NCI-H345 treated with DMSO at 0.1 percent for 48 hours (cell line): ENCODE results near the gene CNKSR3.
A peak's percentile ranks its signal among the peaks of the same experiment; 100 is the strongest.
"Not testable (repeated sequence)": the region's sequence is repeated elsewhere in the genome, so short reads cannot be mapped to it uniquely, and the experiment has no call there.

Source experiments
- DNase-seq: peaks from one replicate; lab custom pipeline; 2025; ENCODE audit not compliant: unreplicated experiment; lab: John Stamatoyannopoulos, UW

Gene CNKSR3

DNA sequence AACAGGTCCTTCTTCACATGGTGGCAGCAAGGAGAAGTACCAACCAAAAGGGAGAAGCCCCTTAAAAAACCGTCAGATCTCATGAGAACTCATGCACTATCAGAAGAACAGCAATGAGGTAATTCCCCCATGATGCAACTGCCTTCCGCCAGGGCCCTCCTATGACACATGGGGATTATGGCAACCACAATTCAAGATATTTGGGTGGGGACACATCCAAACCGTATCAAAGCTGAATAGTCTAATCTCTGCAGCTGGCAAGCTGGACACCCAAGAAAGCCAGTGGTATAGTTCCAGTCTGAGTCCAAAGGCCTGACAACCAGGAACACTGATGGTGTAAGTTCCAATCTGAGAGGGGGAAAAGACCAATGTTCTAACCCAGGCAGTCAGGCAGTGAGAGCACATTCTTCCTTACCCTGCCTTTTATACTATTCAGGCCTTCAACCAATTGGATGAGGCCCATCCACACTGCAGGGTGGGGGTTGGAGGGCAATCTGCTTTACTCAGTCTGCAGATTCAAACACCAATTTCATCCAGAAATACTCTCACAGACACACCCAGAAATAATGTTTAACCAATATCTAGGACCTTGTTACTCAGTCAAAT is 17.9 kb upstream of the CNKSR3 start:
- DNase-seq = no peak

DNA sequence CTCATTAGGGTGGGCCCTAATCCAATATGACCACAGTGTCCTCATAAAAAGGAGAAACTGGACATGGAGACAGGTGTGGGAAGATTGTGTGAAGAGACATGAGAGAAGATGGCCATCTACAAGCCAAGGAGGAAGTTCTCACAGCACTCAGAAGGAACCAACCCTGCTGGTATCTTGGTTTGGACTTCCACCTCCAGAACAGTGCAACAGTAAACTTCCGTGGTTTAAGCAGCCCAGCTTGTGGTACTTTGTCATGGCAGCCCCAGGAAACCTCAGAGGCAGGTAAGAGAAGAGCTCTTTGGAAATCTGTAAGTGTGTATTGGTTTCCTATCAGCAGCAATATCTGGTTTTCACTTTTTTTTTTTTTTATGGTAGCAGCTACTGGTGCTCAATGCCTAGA is 16.5 kb upstream of the CNKSR3 start:
- no peak for DNase-seq

DNA sequence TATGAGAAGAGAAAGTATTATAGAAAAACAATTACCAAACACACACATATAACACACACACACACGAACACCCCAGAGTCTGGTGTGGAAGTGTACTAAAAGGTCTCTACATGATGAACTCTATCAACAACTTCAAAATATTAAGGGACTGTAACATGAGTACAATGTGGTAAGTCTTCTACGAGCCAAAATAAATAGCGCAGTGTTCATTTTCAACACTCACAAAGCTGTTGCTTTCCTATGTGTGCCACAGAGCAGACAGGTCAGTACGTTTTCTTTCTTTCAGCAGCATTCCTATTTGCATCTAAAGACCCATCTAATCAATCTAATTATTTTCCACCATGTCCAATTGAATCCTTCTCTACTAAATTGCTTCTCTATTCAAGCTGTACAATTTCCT is 12.1 kb upstream of the CNKSR3 start:
- DNase-seq = no peak

DNA sequence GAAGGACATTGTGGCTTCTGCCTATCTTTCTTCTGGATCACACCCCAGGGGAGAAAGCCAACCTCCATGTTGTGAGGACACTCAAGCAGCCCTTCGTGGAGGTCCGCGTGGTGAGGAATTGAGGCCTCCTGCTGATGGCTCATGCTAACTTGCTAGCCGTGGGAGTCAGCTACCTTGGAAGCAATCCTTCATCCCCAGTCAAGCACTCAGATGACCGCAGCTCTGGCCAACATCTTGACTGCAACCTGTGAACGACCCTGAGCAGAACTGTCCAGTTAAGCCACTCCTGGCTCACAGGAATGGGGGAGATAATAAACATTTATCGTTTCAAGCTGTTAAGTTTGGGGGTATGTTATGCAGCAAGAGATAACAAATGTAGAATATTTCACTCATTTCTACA is 10.9 kb upstream of the CNKSR3 start:
- no peak for DNase-seq

DNA sequence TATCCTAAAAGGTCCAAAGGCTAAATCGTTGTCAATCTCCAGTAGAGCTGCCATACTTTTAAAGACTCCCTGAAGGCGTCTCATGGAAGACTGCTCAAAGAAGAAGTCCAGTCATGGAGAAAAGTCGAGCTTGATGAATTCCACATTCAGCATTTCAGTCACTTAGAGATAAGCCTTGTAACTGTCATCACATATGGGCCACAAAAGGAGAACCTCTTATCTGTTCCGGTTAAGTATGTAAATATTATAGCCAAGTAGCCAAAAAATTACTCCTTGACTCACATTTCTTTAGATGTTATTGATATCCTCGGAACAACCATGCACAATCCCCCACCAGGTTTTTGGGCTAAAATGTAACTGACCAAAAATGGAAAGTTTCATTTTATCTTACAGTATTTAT is 9.8 kb upstream of the CNKSR3 start:
- no peak for DNase-seq

DNA sequence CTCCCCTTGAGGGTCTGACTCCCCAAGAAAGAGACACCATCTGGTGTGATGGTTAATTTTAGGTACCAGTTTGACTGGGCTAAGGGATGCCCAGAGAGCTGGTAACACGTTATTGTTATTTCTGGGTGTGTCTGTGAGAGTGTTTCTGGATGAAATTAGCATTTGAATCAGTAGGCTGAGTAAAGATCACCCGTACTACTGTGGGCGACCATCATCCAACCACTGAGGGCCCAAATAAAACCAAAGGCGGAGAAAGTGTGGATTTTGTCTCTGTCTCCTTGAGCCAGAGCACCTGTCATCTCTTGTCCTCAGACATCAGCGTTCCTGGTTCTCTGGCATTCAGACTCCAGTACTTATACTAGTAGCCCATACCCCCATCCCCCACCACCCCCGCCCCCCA is 7.9 kb upstream of the CNKSR3 start:
- DNase-seq = no peak

DNA sequence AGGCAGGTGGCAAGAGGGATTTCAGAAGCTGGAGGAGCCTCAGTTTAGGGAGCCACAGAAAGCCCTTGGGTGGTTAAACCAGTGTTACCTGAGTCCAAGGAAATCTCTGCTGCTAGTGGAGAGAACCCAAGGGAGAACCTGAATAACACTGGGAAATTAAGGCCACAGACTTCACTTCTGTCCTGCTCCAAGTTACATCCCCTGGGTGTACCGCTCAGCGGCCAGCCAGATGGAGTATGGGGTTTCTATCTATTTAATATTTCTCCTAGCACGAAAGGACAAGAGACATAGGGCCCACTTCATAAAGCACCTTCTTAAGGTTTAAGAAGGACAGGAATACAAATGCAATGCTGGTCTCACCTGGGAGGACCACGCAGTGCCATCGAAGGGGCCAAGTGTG is 5.8 kb upstream of the CNKSR3 start:
- no peak for DNase-seq

DNA sequence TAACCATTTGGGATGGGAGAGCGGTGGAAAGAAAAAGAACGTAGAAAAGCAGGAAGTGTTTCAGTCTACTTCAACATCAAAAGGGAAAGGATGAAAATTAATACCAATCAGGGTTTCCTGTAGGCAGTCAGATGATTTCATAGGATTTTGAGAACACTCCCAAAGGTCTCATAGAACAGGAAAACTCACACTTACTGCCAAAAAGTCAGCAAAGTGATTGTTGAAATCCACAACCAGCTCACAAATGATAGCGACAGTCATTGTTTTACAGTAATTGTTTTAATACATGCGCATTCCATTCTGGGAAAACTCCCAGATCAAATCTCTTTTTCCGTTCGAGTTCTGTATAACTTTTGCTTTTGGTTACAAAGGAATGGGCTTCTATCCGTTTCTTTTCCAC is 5.3 kb upstream of the CNKSR3 start:
- DNase-seq = no peak

DNA sequence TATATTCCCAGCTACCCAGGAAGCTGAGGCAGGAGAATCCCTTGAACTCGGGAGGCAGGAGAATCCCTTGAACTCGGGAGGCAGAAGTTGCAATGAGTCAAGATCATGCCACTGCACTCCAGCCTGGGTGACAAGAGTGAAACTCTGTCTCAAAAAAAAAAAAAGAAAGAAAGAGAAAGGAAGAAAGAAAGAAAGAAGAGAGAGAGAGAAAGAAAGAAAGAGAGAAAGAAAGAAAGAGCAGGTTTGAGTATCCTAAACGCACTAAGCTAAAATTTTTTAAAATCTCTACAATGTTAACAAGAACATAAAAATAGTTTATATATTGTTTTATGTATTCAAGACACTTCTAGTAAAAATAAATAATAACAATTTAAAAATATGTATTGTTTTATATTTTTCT is 4.6 kb upstream of the CNKSR3 start:
- DNase-seq = not testable (repeated sequence)

DNA sequence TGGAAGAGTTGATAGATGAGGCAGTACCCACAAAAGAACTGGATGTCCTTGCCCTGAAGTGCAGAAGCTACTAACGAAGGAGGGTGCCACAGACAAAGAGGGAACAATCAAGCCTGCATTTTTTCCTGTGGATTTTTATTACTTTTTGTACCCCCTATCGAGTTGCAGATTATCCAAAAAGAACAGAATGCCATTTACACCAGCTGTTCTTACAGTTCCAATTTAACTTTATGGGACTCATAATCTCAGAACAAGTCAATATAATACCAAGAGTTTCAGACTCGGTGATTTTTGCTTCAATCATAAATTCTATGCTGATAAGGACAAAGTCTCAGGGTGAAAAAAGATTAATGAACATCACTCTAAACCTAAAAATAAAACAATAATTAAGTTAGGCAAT is 4.0 kb upstream of the CNKSR3 start:
- no peak for DNase-seq

DNA sequence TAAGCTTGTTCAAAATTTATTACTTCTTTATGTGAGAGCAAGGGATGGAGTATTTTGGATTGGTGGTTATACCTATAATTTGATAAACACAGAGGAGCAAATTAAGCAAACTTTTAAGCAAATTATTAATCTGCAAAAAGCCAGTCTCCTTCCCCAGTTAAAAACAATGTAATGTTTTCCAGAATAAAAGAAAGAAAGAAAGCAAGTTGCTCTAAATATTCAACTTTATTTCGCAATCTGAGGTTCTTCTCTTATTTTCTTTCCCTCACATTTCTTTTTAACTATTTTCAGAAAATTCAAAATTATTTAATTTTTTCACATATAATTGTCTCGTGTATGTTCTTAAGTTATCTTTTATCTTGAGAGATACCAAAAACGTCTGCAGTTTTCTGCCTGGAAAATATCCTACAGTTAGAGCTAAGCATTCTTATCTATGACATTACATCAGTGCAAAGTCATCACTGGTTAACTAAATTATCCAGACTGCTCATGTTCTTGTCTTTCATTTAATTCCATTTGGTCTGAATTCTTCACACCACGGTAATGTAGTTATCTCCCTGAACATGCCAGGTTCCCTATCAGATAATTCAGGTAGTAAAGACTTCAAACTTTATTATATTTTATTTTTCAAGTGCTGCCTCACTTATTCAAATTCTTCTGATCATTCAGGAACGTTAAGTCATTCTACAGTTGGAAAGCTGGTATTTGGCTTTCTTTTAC is 3.3 kb upstream of the CNKSR3 start:
- no peak for DNase-seq

DNA sequence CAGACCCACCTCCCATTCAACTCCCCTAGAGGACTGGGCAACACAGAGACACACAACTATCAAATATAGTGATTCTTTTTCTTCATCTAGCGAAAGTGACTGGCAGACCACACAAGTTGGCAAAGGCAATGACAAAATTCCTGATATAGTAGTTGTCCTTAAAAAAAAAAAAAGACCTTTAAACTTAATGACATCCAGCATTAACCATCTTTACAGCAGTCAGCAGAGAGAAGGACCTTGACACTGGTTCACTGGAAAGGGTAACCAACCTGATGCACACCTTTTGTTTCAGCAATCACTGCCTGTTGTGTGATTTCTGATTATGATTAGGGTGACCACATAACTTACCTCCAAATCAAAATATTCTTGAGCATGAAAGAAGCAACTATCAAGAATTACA is 1.7 kb upstream of the CNKSR3 start:
- no peak for DNase-seq

DNA sequence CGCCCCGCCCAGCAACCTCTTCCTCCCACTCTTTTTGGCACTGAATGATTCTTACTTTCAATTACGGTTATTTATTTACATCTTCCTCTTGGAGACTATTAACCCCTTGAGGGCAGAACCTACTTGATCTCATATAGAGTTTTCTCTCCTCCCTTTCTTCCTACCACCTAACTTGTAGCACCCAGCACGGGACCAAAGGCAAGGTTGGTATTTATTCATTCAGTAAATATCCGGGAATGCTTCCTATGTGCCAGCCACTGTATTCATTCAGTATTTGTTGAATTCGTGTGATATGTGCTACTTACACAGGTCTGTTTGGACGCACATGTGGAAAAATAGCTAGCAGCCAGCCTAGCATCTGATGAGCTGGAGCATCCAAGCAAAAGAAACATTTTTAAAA is 1.3 kb upstream of the CNKSR3 start:
- DNase-seq = peak; percentile 27

DNA sequence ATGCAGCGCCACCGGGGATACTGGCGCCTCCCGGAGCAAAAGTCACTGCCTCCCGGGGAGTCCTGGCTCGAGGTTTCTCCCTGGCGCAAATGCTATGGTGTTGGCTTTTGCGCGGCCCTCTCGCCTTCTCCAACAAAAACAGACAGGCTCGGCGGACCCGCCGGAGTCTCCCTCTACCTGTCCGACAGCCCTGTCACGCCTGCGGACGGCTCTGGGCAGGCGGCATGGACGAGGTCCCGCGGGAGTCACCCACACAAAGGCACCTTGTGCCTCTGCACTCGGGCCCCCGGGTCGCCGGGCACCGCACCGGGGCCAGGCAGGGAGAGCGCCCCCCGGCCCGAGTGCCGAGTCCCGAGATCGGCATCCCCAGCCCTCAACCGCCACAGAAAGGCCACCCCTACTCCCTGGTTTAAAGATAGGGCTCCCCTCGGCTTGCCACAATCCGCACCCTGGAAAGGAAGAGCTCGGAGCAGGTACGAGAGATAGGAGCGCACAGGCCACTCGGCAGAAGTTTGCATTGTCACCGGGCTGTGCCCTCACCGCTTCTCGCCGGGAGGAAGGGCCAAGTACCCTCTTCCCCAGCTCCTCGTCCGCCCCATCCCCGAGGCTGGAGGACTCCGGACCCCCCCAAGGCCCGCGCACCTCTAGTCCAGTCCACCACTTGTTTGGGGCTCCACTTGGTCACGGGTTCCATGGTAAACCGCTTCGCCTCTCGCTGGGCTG is 903 bp downstream of the CNKSR3 start:
- no peak for DNase-seq

DNA sequence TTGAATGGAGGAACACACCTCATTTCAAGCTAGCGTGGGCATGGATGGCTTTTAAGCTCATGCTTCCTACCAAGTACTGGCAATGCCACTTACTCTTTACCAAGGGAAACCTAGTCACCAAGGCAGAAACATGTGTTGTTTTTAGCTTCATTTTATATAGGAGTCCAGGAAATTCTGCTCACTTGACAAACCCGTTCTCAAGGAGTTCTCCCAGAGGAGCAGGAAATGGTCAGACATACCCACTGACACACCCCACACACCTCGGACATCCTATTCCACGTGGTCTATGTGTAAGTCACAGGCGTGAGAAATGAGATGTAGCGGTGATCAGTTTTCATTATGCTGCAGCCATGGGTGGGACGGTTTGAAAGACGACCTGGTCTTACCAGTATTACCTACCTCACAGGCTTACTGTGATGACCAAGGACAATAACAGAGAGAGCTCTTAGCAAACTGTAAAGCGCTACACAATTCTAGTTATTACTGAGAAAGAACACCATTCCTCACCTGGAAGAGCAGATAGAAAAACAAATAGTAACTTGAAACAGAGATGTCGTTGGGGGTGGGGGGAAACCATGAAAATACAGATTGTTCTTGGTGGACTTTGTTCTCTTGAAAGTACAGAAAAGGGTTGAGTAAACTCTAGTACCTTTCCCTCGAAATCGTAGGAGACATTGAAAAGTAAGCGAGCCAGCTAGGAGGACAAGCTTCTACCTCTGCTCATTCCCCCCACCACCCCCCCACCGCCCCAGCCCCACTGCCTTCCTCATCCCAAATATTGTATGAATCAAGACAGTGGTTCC is 1.7 kb downstream of the CNKSR3 start:
- no peak for DNase-seq

DNA sequence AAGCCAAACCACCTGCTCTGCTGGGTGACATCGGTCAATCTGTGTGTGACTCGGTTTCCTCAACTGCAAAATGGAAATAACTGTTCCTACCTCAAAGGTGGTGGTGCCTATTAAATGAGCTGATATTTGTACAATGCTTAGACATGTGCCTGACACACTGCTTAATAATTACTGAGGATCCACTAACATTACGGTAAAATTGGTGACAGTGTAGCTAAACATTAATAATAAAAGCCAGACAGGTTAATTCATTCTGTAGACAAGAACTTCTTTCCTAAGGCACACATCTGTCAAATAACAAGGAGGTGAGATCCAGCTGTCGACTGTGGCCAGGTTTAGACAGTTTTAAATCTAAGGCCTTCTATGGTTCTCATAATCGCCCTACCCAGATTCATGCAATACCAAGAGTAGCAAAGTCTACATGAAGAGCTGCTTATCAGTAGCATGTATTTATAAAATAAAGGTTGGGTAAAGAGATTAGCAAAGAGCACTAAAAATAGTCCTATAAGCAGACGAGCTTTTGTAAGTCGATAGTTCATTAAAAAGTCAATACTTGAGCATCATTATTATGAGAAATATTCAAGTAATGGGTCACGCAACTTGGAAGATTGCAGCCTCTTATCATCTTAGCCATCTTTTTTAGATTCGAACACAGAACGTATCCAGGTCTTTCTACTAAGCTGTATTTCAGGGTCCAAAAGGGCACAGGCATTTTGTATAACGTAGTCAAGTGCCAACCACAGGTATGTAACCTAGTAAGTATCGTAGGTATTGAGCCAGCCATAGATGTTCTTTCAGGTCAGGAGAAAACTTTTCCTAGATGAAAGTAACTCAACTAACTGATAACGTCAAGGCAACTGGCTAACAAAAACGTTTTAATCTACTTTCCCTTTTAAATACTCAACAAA is 3.2 kb downstream of the CNKSR3 start:
- DNase-seq = no peak

DNA sequence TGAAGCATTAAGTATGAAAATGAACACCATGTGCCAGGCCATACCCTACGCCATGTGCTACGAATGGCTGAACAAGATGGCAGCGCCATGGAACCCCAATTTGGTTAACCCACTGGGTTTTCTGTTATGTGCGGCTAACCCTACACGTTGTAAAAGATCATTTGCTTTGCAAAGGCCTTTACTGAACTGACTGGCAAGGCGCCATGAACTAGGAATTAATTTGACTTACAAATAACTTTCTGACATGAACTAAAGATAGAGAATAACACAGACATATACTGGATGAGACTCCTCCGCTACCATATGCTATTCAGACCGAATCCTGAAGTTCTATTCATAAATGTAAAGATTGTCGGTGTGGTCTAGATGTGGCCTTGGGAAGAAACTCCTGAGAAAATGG is 3.9 kb downstream of the CNKSR3 start:
- DNase-seq = no peak

DNA sequence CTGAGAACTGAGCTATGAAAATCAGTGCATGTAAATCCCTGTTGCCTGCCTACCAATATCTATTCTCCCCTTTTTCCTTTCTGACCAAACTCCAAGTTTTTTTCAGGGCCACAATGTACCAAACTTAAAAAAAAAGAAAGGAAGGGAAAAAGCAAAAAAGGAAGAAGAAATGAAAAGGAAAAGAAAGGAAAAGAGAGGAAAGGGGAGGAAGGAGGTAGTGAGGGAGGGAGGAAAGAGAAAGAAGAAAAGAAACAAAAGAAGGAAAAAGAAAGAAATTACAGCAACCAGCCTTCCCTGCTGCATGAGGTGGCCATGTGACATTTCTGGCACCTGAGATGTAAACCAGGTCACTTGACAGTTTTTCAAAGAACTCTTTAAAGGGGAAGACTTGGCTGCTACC is 4.4 kb downstream of the CNKSR3 start:
- DNase-seq = no peak

DNA sequence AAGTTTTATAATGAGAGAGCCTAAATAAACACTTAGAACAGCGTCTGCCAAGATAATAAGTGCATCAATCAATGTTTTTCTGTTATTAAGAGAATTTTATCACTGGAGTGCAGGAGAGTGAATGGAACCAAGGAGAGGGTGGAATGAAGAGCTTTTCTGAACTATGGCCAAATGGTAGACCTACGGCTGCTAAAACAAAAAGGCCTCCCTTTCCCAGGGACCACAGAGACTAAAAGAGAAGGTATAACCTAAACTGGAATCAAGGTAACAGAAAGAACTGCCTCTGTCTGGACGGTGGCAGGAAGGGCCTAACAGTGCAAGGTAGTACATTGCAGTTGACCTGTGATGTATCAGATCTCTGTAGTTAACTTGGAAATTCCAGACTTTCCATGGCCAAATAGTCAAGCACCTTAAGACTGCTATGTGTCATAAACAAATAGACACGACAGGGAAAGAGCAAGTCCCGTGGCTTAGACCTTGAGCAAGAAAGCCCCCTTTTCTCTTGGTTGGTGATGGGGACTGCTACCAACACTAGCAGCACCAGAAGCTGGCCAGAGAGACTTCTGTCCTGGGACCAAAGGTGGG is 5.5 kb downstream of the CNKSR3 start:
- DNase-seq = no peak

DNA sequence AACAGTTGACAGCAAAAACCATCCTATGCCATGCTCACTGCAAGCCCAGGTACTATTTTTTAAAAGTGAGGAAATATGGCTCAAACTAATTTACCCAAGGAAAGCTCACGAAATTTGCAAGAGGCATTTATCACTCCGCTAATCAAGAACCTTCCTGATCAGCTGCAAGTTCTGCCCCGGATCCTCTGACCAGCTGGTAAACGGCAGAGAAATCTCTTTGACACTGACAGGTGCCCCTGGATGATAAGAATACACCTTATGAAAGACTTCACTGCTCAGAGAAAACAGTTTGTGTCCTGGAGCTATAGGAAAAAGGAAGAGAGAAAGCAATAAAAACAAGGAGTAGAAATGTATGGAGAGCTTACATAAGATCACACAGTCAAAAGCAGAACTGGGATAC is 6.4 kb downstream of the CNKSR3 start:
- DNase-seq = no peak
